Left lobe of liver (tissue), 2 donors: Measurements from ENCODE around the gene RBMS3. TPM values are rescaled to one million over a fixed set of nuclear protein-coding genes. Genes with fewer than 3 reads are reported as not detected.

Experiments
- ATAC-seq: fragments of 200-7000 bp; cut with Tn5 transposase; one replicate; pipeline ENCODE4 v1.9.1; 2020; ENCODE audit warnings: mild to moderate bottlenecking, moderate library complexity
- DNase-seq: peaks from one replicate; pipeline ENCODE4 v3.0.0-alpha.2; 2020; ENCODE audit warnings: low spot score
- total RNA-seq: library from RNA; stranded (reverse); gene quantifications from one replicate; pipeline ENCODE4 v1.2.1, GENCODE V29; 2021
- donor health status: DM: no; HTN: no; CAD: no; lungs with moderate emphysema.
- donor health status: DM: no; HTN: yes; CAD: no.

The RBMS3 gene
- total RNA-seq, 1 donor from 2014 or later = 9.6 TPM

DNA sequence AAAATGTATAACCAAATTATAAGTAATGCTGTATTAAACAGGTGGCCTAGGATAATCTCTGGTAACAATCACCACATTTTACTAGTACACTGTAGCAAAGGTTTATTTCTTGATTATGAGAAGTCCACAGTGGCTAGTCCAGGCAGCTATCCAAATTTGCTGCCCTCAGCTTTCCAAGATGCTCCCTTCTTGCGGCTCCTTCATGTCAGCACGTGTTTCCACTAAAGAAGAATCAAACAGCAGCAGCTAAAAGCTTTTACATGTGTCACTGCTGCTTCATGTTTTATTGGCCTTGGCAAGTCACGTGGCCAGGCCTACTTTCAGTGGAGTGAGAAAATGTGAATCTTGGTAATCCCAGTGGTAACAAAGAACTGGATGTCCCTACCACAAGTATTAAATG lies 5.6 kb upstream of the RBMS3 start:
- ATAC-seq = no peak
- no peak for DNase-seq

DNA sequence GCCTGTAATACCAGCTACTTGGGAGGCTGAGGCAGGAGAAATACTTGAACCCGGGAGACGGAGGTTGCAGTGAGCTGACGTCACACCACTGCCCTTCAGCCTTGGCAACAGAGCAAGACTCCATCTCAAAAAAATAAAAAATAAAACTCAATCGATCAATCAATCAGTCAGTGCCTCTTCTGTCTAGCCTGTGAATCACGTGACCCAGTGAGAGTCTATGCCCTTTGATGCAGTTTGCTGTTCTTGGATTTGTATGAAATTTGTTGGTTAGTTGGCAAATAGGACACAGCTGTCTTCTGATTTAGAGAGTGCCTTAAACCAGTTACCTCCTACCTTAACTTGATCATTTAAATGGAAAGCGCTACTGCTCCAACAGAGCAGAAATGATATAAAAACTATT lies 3.6 kb upstream of the RBMS3 start:
- ATAC-seq (no peak), DNase-seq (no peak)

DNA sequence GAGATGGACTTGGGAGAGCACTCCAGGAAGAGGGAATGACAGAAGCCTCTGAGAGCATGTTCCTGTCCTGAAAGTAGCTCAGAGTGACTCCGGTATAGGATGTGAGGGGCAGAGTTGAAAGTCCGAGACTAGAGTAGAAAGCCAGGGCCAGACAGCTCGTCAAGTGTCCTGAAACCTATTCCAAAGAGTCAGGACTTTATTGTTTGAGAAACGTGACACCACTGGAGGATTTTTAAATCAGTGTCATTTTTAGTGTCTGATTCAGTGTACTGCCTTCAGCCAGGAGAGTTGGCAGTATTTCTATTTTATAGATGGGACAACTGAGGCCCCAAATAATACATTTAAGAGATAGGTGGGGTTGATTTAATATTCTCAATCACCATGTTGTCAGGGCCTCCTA lies 1.6 kb upstream of the RBMS3 start:
- DNase-seq (no peak), ATAC-seq (no peak)

DNA sequence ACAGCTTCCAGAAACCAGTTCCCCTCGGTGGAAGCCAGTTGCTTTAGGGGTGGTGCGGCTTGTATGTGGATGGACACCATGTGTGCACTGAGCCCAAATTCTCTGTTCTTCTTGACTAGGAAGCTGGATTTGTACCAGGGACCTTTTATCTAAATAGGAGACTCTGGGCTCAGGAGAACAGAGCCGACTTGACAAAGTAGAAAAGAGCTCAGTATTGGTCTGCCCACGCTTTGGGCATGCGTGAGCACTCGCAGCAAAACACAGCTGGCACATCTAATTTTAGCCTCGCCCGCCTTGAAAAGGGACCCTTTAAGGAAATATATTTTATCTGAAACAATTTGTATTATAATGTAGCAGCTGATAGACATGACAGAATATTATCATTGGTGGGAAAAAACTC lies 1.1 kb upstream of the RBMS3 start:
- DNase-seq (no peak), ATAC-seq (no peak)

DNA sequence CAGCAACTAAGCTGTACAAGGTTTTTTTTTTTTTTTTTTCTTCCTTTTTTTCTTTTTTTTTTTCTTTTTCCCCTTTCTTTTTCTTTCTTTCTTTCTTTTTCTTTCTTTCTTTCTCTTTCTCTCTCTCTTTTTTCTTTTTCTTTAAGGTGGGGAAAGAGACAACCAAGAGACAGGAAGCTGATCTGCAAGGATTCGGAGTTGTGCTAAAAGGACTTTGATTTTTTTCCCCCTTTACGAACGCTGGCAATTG lies 148 bp downstream of the RBMS3 start:
- no peak for ATAC-seq
- no peak for DNase-seq

DNA sequence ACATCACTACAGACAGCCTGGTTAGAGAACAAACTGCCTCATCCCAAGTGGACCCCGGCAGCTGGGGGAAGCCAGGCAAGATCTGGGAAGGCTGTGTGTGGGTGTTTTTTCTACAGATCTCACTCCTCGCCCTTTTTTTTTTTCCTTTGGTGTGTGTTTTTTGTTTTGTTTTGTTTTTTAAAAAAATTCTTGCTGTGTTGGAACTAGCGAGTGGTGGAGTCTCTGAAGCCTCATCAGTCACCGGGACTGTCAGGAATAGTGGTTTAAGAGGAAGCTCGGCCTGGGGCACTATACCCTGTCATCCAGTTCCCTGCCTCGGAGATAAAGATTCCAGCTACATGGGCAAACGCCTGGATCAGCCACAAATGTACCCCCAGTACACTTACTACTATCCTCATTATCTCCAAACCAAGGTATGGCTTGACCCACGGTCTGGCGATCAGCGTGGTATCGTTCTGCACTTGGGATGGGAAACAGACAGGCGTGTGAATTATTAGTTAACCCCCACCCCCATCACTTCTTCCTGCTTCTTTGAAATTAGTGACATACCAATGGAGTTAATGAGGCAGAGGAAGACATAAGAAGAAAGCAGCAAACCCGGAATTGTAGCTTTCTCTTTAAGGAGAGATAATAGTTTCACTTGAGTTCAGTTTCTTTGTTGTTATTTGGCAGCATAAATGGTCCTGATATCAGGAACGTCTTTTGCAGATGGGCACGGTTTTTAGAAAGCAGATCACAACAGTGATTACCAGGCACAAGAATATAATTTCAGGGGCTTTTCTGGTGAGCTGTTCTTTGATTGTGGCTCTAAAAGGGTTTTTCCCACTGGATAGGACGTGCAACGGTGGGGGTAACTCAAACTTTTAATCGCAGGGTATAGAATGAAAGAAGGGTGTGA lies 722 bp downstream of the RBMS3 start:
- peak; percentile 20 for ATAC-seq
- DNase-seq = no peak

DNA sequence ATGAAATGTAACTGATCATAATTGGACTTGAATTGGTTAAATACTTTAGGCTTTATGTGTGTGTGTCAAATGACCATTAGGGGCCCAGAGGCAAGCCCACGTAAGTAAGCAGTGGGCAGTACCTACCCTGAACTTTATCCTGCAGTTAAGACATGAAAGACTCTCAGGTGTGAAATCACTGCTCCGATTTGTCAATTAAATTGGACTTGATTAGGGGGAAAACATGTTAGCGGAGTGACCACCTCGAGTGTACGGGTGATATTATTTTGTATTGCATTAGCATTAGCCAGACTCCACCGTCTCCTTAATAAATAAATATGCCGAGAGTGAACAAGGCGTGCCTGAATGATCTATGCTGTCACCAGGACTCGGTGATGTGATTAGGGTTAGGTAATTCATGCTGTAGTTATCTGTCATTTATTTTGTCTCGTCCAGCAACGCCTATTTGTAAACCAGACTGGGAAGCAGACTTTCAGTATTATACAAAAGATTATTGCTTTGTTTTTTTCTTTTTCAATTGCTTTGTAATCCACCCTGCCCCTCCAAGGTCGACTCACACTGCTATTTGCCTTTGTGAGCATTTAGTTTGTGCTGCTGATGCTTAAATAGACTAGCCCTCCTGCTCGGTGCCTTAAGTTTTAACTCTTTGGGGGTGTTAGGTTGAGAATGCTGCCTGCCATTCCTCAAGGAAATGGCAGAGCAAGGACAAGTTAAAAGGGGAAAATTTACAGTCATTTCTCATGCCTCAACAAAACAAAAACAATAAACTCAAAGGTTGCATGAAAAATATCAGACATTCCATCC lies 1.8 kb downstream of the RBMS3 start:
- no peak for ATAC-seq
- DNase-seq = no peak

DNA sequence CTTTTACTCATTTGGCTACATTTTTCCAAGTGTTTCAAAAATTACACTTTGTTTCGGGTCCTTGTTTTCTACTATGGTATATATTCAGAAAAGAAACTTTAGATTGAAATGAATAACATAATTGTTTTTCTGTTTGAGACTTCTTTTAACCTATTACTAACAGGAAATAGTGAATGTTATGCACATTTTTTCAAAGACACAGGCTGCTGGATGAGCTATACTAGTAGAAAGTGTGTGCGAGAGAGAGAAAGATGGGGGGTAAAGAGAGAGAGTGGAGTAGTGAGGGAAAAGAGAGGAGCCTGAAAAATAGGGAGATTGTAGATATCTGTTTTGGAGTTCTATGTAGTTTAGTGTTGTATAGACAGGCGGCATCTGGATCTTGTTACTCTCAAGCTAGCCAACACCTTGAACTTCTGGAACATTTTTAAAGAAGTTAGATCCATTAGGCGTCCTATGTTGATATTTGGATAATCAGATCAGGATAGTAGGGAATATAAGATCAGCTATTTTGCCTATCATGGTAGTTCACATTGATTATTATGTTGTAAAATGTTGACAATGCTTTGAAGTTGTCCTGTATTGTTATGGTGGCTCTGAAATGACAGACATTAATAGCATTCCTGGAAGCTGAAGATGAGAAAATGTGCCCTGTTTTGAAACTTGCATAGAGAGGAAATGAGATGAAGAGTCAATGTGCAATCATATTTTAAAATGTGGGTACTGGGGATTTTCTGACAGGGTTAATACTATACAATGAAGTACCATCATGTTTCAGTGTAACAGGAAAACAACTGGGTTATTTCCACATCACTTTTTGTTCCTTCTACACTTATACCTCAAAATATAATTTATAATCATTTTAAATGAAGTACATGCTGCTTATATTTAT lies 2.6 kb downstream of the RBMS3 start:
- ATAC-seq (no peak), DNase-seq (no peak)

DNA sequence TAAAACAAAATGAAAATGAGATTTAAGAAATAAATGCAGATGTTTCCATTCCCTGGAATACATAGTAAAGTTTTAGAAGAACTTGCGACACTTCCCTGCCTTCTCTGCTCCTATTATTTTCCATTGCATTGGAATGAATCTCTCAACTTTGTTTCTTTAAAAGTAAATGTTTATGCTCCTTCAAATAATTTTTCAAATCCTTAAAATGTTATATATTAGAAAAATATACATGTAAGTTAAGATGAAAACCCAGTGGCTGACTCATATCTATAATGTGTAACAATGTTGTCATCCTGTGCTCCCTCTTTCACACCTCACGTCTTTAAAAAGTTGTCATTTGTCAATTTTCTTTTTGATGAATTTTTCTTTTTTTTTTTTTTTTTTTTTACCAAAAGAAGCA lies 3.6 kb downstream of the RBMS3 start:
- ATAC-seq = no peak
- DNase-seq = no peak

DNA sequence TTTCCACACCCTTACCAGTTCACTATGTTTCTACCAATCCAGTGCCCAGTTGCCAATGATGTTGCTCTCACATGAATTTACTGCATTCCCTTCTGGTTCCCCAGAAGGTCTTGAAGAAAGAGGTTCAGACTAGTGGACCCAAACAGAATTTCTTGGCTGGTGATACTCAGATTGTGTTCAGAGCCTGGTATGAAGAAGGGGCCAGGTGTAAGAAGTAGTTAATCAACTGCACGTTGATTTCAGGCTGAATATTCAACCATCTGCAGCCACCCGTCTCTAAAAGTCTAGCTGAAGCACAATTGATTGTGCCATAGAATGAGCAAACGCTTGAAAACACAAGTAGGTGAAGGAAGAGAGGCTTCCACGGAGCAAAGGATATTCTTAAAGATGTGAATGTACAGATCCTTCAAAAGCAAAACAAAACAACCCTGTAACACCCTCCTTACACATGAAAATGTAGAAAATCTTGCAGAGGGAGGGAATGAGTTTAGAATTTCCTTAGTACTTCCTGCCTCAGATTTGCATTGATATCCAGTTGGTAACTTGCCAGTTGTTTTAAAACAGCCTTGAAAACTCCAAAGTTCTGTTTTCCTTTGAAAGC lies 4.7 kb downstream of the RBMS3 start:
- no peak for ATAC-seq
- no peak for DNase-seq

DNA sequence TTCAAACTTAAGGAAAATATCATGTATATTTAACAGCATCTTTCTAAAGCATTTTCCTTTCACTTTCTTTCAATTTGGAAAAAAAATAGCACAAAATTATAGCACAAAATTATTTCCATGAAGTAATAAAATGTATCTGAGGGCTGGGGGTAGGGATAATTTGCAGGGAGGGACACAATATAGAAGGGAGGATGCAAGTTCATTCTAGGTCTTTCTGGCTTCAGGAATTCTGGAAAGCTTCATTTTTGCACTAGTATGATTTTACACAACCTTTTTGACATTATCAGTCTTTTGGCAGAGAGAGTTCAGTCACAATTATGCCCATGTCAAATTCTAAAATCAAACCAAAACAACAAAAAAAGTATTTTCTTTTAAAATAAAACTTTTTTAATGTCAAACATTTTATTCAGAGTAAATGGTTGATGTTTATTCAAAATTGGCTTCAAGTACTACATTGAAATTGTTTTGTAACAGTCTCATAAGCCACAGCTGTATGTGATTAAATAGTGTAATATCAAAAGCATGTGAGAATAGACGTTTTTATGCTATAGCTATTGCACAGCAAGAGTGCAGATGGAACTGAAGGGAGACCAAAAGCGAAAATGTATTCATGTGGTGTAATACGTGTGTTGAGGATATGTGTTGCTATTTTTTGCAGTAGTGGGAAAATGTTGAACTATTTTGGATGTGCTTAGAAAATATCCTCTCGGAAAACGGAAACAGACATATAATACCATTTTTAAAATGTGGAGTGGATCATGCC lies 5.8 kb downstream of the RBMS3 start:
- no peak for ATAC-seq

DNA sequence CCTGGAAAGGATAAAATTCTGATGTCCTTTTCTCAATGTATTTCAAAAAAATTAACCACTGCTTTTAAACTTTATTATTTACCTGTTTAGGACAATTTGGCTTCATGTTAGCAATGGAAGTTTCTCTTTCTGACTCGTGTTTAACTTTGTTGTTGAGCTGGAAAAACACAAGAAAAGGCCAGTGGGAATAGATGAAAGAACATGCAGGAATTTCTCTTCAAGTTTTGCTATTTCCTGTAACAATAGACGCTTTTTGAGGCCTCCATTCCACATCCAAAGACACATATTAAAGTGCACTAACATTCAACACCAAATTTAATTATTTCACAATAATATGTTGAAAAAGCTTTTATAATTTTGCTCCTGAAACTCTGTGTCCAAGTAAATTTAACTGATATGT lies 9.7 kb downstream of the RBMS3 start:
- no peak for DNase-seq
- ATAC-seq = no peak

More for the DNA sequence above, 5.8 kb downstream of the RBMS3 start:
- no peak for DNase-seq

DNA sequence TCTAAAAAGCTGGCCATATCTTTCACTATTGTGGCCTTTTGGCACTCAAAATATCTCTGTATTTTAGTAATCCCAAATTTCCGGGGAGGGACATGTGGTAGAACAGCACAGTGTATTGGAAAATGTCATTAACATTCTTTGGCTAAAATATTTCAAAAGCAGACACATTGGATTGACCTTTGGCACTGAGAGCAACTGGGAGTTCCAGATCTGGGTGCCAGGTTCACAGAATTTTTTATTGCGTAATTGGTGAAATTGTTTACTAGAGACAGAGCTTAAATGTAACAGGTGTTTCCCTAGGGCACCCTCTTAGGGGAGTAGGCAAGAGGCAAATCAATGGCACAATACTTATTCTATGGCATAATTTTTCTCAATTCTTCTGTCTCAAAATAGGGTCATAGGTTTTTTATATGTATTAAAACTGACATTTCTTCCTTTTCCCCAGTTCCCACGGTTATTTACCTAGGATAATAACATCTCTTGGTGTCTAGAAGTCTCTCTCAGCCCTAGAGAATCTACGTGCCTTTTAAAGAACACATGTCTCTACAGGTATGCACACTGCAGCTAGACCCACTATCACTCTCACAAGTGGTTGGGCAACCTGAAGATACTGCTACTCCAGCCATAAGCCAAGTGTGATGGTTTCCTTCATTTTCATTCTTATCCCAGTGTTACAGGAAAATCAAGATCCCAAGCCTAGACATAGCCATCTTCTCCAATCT lies 10.6 kb downstream of the RBMS3 start:
- ATAC-seq = peak; percentile 98
- DNase-seq = peak; percentile 70

DNA sequence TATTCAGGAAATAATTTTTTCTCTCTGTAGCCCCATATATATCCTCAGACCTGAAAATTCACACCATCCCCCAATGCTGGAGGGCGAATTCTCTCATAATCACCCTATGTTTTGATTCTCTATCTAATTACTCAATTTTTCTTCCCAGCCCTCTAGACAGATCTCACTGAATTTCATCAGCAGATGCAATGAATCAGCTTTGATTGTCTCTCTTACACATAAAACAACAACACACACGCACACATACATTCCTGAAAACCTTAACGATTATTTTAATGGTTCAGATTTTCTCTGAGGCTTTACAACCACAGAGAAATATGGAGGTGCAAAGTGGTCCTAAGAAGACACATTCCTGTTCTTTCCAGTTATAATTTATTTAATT lies 11.1 kb downstream of the RBMS3 start:
- no peak for DNase-seq
- ATAC-seq = no peak

DNA sequence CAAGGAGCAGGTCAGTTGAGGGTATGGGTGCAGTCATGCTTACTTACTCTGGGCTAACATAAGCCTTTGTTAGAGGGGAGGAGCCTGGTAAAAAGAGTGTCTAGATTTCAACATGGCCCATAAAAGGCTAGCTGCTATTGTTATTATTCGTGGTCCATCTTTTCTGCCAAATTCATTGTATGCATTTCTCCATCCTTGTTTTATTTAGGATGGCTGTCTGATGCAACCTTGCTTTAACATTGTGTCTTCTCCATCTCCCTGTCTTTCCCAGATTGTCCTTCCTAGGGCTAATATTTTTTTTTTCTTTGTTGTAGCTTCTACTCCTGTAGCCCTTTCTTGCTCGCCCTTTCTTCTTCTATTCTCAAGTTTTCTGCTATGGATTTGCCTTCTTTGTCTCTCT lies 12.6 kb downstream of the RBMS3 start:
- ATAC-seq (no peak), DNase-seq (no peak)

DNA sequence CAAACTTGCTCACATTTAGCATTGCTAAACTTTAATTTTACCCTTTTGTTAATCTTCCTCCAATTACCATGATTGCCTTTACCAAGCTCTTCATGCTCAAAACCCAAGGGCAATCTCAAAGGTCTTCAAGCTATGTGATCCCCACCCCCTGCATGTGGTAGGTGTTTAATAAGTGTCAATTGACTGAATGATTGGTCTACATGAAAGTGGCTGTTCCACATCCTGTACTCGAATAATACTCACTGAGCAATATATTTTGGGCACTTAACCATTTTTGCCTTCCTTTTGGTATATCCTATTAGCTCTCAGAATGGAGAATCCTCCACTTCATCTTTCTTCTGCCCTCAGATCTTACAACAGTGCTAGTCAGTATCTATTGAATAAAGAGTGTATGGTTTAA lies 17.1 kb downstream of the RBMS3 start:
- ATAC-seq (no peak), DNase-seq (no peak)

DNA sequence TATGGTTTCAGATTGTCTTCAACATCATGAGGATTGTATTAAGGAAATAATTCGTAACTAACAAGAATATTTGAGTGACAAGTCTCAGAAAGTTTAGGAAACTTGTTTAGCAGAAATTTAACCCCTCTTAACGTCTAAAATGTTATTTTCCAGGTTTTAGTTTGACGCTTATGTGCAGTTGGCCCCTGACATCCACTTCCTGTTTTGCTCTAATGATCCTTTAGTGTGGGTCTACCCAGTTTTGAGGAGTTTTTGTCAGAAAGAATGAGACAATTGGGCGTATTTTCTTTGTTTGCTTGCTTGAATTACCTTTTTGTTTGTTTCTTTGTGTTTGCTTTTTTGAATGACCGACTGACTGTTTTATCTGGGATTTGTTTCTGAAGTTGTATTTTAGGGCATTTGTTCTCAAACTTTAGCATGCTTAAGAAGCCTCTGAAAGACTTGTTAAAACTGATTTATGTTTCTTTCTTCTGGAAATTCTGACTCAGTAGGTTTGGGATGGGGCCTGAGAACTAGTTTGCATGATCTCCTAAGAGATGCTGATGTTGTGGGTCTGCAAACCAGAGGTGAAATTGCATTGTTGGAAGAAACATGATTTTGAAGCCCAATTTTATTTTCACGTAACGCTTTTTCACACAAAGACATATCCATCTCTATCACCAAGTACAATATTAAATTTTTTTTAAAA lies 20.6 kb downstream of the RBMS3 start:
- DNase-seq (no peak), ATAC-seq (no peak)

DNA sequence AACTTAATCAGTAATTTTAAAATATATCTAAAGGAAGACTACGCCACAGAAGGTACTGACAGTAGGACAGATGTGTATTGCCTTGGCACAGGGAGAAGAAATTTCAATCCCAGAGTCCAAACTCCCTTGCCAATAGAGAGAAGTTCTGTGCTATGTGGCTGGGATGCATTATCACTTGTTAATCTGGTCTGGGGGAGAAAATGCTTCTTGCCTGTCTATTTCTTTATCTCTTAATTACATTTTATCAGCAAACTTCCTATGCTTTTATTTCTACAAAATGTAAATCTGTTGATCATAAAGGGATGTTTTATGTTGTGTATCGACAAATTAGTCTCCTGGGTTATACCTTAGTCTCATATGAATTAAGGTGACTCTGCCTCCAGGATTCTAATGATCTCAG lies 21.7 kb downstream of the RBMS3 start:
- ATAC-seq = no peak
- DNase-seq = no peak

DNA sequence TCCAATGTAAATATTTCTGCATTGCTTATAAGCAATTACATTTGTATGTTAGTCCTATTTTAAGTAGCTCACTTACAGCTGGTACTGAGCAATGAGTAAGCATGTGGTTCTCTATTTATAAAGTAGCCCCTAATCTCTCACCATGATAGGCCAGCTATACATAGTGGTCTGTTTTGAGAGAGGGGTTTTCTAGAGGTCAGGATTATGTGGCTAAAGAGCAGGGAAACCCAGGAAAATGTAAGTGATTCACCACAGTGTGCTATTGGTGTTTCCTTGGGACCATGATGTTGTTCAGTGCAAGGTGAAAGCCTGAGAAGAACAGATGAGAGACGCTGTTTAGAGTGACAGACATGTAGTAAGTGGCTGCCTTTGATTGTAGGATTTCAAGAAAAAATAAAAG lies 26.4 kb downstream of the RBMS3 start:
- no peak for ATAC-seq

More for the DNA sequence above, 26.4 kb downstream of the RBMS3 start:
- DNase-seq = no peak
